PFSK-1 (cell line): ENCODE measurements around the gene ZNF608.

ENCODE experiments used
- FOXP2 ChIP-seq: optimal IDR thresholded peaks from 2 replicates; pipeline ENCODE3; 2011; ENCODE audit warnings: borderline replicate concordance, control low read depth, inconsistent platforms; ENCODE audit not compliant: insufficient read depth; ENCODE audit errors: extremely low read length, extremely low read depth
- POLR2AphosphoS5 ChIP-seq: IDR thresholded peaks from 2 replicates; pipeline ENCODE4 v1.6.1; 2012; ENCODE audit warnings: low read depth, mild to moderate bottlenecking, control low read depth, low read length, moderate library complexity
- REST ChIP-seq, 2 experiments: IDR thresholded peaks; 2 replicates each; pipeline versions ENCODE4 v1.6.1 to v1.8.0; 2011 to 2012; ENCODE audit warnings: low read depth in 2 of 2, low read length in 2 of 2, control low read depth in 1 of 2, inconsistent platforms in 1 of 2, mild to moderate bottlenecking in 1 of 2, moderate library complexity in 1 of 2; ENCODE audit not compliant: insufficient read depth in 1 of 2
- SIN3A ChIP-seq: IDR thresholded peaks from 2 replicates; pipeline ENCODE4 v1.6.1; 2012; ENCODE audit warnings: mild to moderate bottlenecking, low read length, moderate library complexity, borderline replicate concordance; ENCODE audit not compliant: insufficient read depth
- TAF1 ChIP-seq: IDR thresholded peaks from 2 replicates; pipeline ENCODE4 v1.6.1; 2012; ENCODE audit warnings: low read length, control low read depth, borderline replicate concordance; ENCODE audit not compliant: insufficient read depth

The ZNF608 gene

GRCh38 chr5:124739634-124740025 is 6.8 kb downstream of the ZNF608 start:
- no peak for TF ChIP-seq POLR2AphosphoS5
- TF ChIP-seq FOXP2 = no peak

- TF ChIP-seq SIN3A = peak; percentile 68; the same call in 1 of the 2 replicates
- no peak; a peak in 1 of 4 replicates for TF ChIP-seq REST (IDR thresholded peaks at IDR 0.05; ENCODE audit: insufficient read depth in 1 of 2, low read depth in 2 of 2, low read length in 2 of 2)
Observed at GRCh38 chr5:124738681-124739633, 7.5 kb downstream of the ZNF608 start.

- TF ChIP-seq TAF1 = no peak
- no peak for TF ChIP-seq FOXP2
- TF ChIP-seq SIN3A = no peak
- TF ChIP-seq REST (IDR thresholded peaks at IDR 0.05; ENCODE audit: insufficient read depth in 1 of 2, low read depth in 2 of 2, low read length in 2 of 2) = no peak
- no peak for TF ChIP-seq POLR2AphosphoS5
Observed at GRCh38 chr5:124737651-124738050, 8.8 kb downstream of the ZNF608 start.

GRCh38 chr5:124736805-124737188 is 9.6 kb downstream of the ZNF608 start:
- TF ChIP-seq TAF1 = no peak
- TF ChIP-seq REST (IDR thresholded peaks at IDR 0.05; ENCODE audit: insufficient read depth in 1 of 2, low read depth in 2 of 2, low read length in 2 of 2) = no peak
- TF ChIP-seq SIN3A = no peak
- TF ChIP-seq POLR2AphosphoS5 = no peak
- no peak for TF ChIP-seq FOXP2

- no peak for TF ChIP-seq TAF1
- no peak for TF ChIP-seq REST (IDR thresholded peaks at IDR 0.05; ENCODE audit: insufficient read depth in 1 of 2, low read depth in 2 of 2, low read length in 2 of 2)
- no peak for TF ChIP-seq FOXP2
- TF ChIP-seq POLR2AphosphoS5 = no peak
- TF ChIP-seq SIN3A = no peak
Observed at GRCh38 chr5:124736082-124736804, 10.2 kb downstream of the ZNF608 start.
